GM23248 (cell line): ENCODE measurements around the gene MFAP4. TPM values are rescaled to one million over a fixed set of nuclear protein-coding genes. Genes with fewer than 3 reads are reported as not detected.

Experiments used
- DNase-seq: peaks from one replicate; pipeline ENCODE4 v3.0.0-alpha.2; 2015
- H2AFZ ChIP-seq: fragments of 200-600 bp; sonication (generic); 2 replicates; pipeline ENCODE4 v1.6.1; 2016; ENCODE audit warnings: antibody characterized with exemption
- H3F3A ChIP-seq: fragments of 200-600 bp; sonication (generic); 2 replicates; pipeline ENCODE4 v1.6.1; 2016; ENCODE audit warnings: mild to moderate bottlenecking, antibody characterized with exemption, mixed run types; ENCODE audit not compliant: insufficient read depth
- H3K27ac ChIP-seq: fragments of 200-600 bp; sonication (generic); 2 replicates; pipeline ENCODE4 v1.5.1; 2016; ENCODE audit warnings: mild to moderate bottlenecking
- H3K27me3 ChIP-seq: fragments of 200-600 bp; sonication (generic); replicated peaks from 2 replicates; pipeline ENCODE4 v1.6.1; 2016; ENCODE audit warnings: mild to moderate bottlenecking; ENCODE audit not compliant: insufficient read depth
- H3K36me3 ChIP-seq: fragments of 200-600 bp; sonication (generic); 2 replicates; pipeline ENCODE4 v1.6.1; 2016; ENCODE audit warnings: low read depth, mild to moderate bottlenecking
- H3K4me1 ChIP-seq: fragments of 200-600 bp; sonication (generic); 2 replicates; pipeline ENCODE4 v1.6.1; 2016; ENCODE audit warnings: mild to moderate bottlenecking; ENCODE audit not compliant: insufficient read depth
- H3K4me2 ChIP-seq: fragments of 200-600 bp; sonication (generic); one replicate; pipeline ENCODE4 v1.6.1; 2016; ENCODE audit warnings: mild to moderate bottlenecking; ENCODE audit not compliant: unreplicated experiment
- H3K4me3 ChIP-seq: fragments of 200-600 bp; sonication (generic); 2 replicates; pipeline ENCODE4 v1.5.1; 2016; ENCODE audit warnings: mild to moderate bottlenecking
- H3K79me2 ChIP-seq: fragments of 200-600 bp; sonication (generic); 2 replicates; pipeline ENCODE4 v1.6.1; 2016; ENCODE audit warnings: mild to moderate bottlenecking; ENCODE audit not compliant: insufficient read depth
- H3K9ac ChIP-seq: fragments of 200-600 bp; sonication (generic); 2 replicates; pipeline ENCODE4 v1.6.1; 2016; ENCODE audit warnings: mild to moderate bottlenecking
- H3K9me2 ChIP-seq: fragments of 200-600 bp; sonication (generic); 2 replicates; pipeline ENCODE4 v1.6.1; 2016; ENCODE audit warnings: mixed run types, mild to moderate bottlenecking, moderate library complexity; ENCODE audit not compliant: insufficient read depth
- H3K9me3 ChIP-seq: fragments of 200-600 bp; sonication (generic); one replicate; pipeline ENCODE4 v1.6.1; 2017; ENCODE audit warnings: low read depth
- H4K20me1 ChIP-seq: fragments of 200-600 bp; sonication (generic); 2 replicates; pipeline ENCODE4 v1.6.0; 2016; ENCODE audit not compliant: insufficient read depth
- EZH2 ChIP-seq: fragments of 200-600 bp; sonication (generic); IDR thresholded peaks from 2 replicates; pipeline ENCODE4 v1.6.1; 2018; ENCODE audit warnings: antibody characterized with exemption, mild to moderate bottlenecking; ENCODE audit not compliant: insufficient read depth, poor library complexity, severe bottlenecking
- EZH2phosphoT487 ChIP-seq: fragments of 200-600 bp; sonication (generic); IDR thresholded peaks from 2 replicates; pipeline ENCODE4 v1.6.1; 2018; ENCODE audit warnings: antibody characterized with exemption, moderate library complexity, mild to moderate bottlenecking, low read depth; ENCODE audit not compliant: insufficient read depth
- WGBS, 2 experiments: methylation state at CpG; one replicate each; pipeline ENCODE4 v1.1.6; 2015 to 2017; ENCODE audit warnings: low lambda C conversion rate in 2 of 2, low coverage in 1 of 2; ENCODE audit errors: missing lambda C conversion rate in 2 of 2; 5-methylcytosine and 5-hydroxymethylcytosine counted together
- in situ Hi-C: fragments of 300-500 bp; cut with MboI; formaldehyde crosslinking; loops from 2 replicates; pipeline ENCODE4 v1.15.0; 2020
- polyA plus RNA-seq: library from polyadenylated mRNA; unstranded; fragments of >200 nt; fragmentation: Nextera tagmentation; extraction: Ambion mirVana; gene quantifications from 2 replicates; pipeline ENCODE4 v1.2.1, GENCODE V29; 2016
- total RNA-seq: library from RNA; depleted of rRNA; stranded (reverse); fragments of >200 nt; shearing (Covaris generic); gene quantifications from 2 replicates; pipeline ENCODE4 v1.2.3, GENCODE V29; 2014

Gene MFAP4
- total and polyA plus RNA-seq, 2 experiments from 2014 or later: 97.8 to 156 TPM

- no peaks in the 10 kb centered on the region for H3K9me2 ChIP-seq
- H3K79me2 ChIP-seq: no peaks in the 10 kb centered on the region
- H3K9ac ChIP-seq: no peak overlapping the region
- H3K27ac ChIP-seq: no peak overlapping the region
- no peaks in the 10 kb centered on the region for H4K20me1 ChIP-seq
- H2AFZ ChIP-seq: no peak overlapping the region
- no peak for DNase-seq
- no peaks in the 10 kb centered on the region for H3K36me3 ChIP-seq
- peaks cover 36% of the 10 kb centered on the region for H3K4me1 ChIP-seq
- 89 to 91% methylated on average over 27 to 28 of the region's 28 CpGs for WGBS, 2 experiments
- no peak overlapping the region for H3K4me3 ChIP-seq
- H3K27me3 ChIP-seq: no peaks in the 10 kb centered on the region
- no peak overlapping the region for H3K4me2 ChIP-seq
- no peak for TF ChIP-seq EZH2
- TF ChIP-seq EZH2phosphoT487: no peak
- no peaks in the 10 kb centered on the region for H3K9me3 ChIP-seq
- peaks cover 41% of the 10 kb centered on the region for H3F3A ChIP-seq
- in situ Hi-C loops: no loop called here
Measured at GRCh38 chr17:19414396-19415280, 27.6 kb upstream of the MFAP4 start.

GRCh38 chr17:19413761-19414160 lies 26.8 kb upstream of the MFAP4 start:
- no peaks in the 10 kb centered on the region for H3K27me3 ChIP-seq
- no peak overlapping the region for H3K9ac ChIP-seq
- H3K27ac ChIP-seq: no peak overlapping the region
- WGBS, 2 experiments: 78 to 89% methylated on average over 3 to 5 of the region's 5 CpGs
- H3K36me3 ChIP-seq: no peaks in the 10 kb centered on the region
- H2AFZ ChIP-seq: no peak overlapping the region
- H4K20me1 ChIP-seq: no peaks in the 10 kb centered on the region
- no peak overlapping the region for H3K4me3 ChIP-seq
- in situ Hi-C loops: no loop called here
- no peaks in the 10 kb centered on the region for H3K9me2 ChIP-seq
- H3K9me3 ChIP-seq: no peaks in the 10 kb centered on the region
- no peak overlapping the region for H3K4me2 ChIP-seq
- TF ChIP-seq EZH2 (no peak), EZH2phosphoT487 (no peak)
- no peak for DNase-seq
- H3K79me2 ChIP-seq: no peaks in the 10 kb centered on the region
- H3K4me1 ChIP-seq: peaks cover 37% of the 10 kb centered on the region
- H3F3A ChIP-seq: peaks cover 42% of the 10 kb centered on the region

- no peak overlapping the region for H2AFZ ChIP-seq
- peaks cover 29% of the 10 kb centered on the region for H3K4me1 ChIP-seq
- H3K27ac ChIP-seq: no peak overlapping the region
- H3K36me3 ChIP-seq: no peaks in the 10 kb centered on the region
- no peak overlapping the region for H3K4me3 ChIP-seq
- H3K9ac ChIP-seq: no peak overlapping the region
- in situ Hi-C loops: no loop called here
- no peak for DNase-seq
- no peaks in the 10 kb centered on the region for H4K20me1 ChIP-seq
- H3F3A ChIP-seq: peaks cover 34% of the 10 kb centered on the region
- H3K79me2 ChIP-seq: no peaks in the 10 kb centered on the region
- no peaks in the 10 kb centered on the region for H3K9me3 ChIP-seq
- no peak for TF ChIP-seq EZH2phosphoT487
- TF ChIP-seq EZH2: no peak
- WGBS, 2 experiments: 78 to 89% methylated on average over 9 to 12 of the region's 12 CpGs
- no peaks in the 10 kb centered on the region for H3K27me3 ChIP-seq
- H3K4me2 ChIP-seq: no peak overlapping the region
- H3K9me2 ChIP-seq: no peaks in the 10 kb centered on the region
Measured at GRCh38 chr17:19412984-19413383, 26.0 kb upstream of the MFAP4 start.

DNA sequence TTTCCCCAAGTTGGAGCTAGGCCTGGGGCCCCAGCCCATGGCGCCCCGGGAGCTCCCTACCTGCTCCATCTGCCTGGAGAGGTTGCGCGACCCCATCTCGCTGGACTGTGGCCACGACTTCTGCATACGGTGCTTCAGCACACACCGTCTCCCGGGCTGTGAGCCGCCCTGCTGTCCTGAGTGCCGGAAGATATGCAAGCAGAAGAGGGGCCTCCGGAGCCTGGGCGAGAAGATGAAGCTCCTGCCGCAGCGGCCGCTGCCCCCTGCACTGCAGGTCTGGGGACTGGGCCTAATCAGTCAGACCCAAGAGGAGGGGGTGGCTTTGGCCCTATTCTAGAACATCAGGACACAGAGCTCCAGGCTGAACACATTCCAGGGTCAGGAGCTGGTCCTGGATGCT lies 25.5 kb upstream of the MFAP4 start:
- no peak overlapping the region for H3K27ac ChIP-seq
- H4K20me1 ChIP-seq: no peaks in the 10 kb centered on the region
- H3K9ac ChIP-seq: no peak overlapping the region
- H3K9me3 ChIP-seq: no peaks in the 10 kb centered on the region
- 93 to 94% methylated on average over 16 of the region's 16 CpGs for WGBS, 2 experiments
- H3K9me2 ChIP-seq: no peaks in the 10 kb centered on the region
- no peak for DNase-seq
- TF ChIP-seq EZH2: no peak
- no peak for TF ChIP-seq EZH2phosphoT487
- H2AFZ ChIP-seq: no peak overlapping the region
- H3K4me2 ChIP-seq: no peak overlapping the region
- H3K4me1 ChIP-seq: peaks cover 25% of the 10 kb centered on the region
- in situ Hi-C loops: no loop called here
- H3K4me3 ChIP-seq: no peak overlapping the region
- H3K79me2 ChIP-seq: no peaks in the 10 kb centered on the region
- H3K27me3 ChIP-seq: no peaks in the 10 kb centered on the region
- H3K36me3 ChIP-seq: no peaks in the 10 kb centered on the region
- H3F3A ChIP-seq: peaks cover 29% of the 10 kb centered on the region
